ENCODE data around the gene CNN1. TPM values are rescaled to one million over a fixed set of nuclear protein-coding genes. Genes with fewer than 3 reads are reported as not detected.

The CNN1 gene
- 10.2 and 56.1 TPM in 2 replicates for total RNA-seq

DNA sequence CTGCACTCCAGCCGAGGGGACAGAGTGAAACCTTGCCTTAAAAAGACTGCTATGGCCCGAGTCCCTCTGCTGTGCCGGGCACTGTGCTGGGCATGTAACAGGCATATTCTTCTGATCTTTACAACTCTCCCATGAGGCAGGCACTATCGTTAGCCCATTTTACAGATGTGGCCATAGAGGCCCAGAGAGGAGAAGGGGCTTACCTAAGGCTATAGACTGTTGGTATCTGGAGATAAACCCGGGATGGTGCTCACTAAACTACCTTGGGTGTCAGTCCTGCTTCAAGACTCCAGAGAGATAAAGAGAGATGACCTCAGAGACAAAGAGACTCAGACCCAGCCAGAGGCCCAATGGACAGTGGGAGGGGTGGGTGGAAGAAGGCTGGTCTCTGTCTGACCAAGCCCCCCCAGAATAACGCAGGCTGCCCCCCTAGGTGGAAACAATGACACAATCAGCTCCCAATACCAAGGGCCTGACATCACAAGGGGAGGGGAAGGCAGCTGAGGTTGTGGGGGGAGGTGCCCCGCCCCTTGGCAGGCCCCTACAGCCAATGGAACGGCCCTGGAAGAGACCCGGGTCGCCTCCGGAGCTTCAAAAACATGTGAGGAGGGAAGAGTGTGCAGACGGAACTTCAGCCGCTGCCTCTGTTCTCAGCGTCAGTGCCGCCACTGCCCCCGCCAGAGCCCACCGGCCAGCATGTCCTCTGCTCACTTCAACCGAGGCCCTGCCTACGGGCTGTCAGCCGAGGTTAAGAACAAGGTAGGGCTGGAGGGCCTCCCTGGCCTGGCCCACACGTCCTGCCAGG is at the start of gene CNN1:
TSS of gene CNN1 (plus strand) at position 620 of the 805 bp plus-strand sequence. CDS start at position 697, 77 bp downstream.

GRCh38 chr19:11505504-11506100 is 33.0 kb upstream of the CNN1 start, which contains the start of gene ZNF653:
Gene ZNF653 (minus strand): TSS chr19:11505839. CDS start chr19:11505786, 53 bp downstream.

GRCh38 chr19:11528551-11529341 is 9.9 kb upstream of the CNN1 start, which contains the start of gene ECSIT:
Gene ECSIT (minus strand): TSS chr19:11529134. CDS start chr19:11519170, 9,964 bp downstream.

GRCh38 chr19:11558881-11559828 is 20.5 kb downstream of the CNN1 start, which contains the start of gene ELOF1:
Gene ELOF1 (minus strand): TSS chr19:11559230. CDS start chr19:11554347, 4,883 bp downstream.

GRCh38 chr19:11577451-11578257 is 39.0 kb downstream of the CNN1 start, which contains the start of gene ACP5:
Gene ACP5 (minus strand): TSS chr19:11577645. CDS start chr19:11577317, 328 bp downstream.

GRCh38 chr19:11597202-11598102 is 58.8 kb downstream of the CNN1 start, which contains the start of gene ZNF627:
Gene ZNF627 (plus strand): TSS chr19:11597483. CDS start chr19:11597628, 145 bp downstream.

Other genes starting within 250 kb of the CNN1 start
- not detected in 2 replicates for gene TSPAN16, start 242.7 kb upstream of the CNN1 start, total RNA-seq
- 7.3 and 9.0 TPM in 2 replicates for gene RAB3D, start 199.2 kb upstream of the CNN1 start, total RNA-seq
- gene TMEM205, start 192.6 kb upstream of the CNN1 start, total RNA-seq = 82.1 and 123 TPM in 2 replicates
- gene CCDC159, start 192.3 kb upstream of the CNN1 start, total RNA-seq = 2.3 and 5.6 TPM in 2 replicates
- 11.3 and 12.5 TPM in 2 replicates for gene PLPPR2, start 183.4 kb upstream of the CNN1 start, total RNA-seq
- gene SWSAP1, start 164.2 kb upstream of the CNN1 start, total RNA-seq = under 0.01 and 0.58 TPM in 2 replicates
- gene EPOR, start 154.5 kb upstream of the CNN1 start, total RNA-seq = 6.5 and 12.1 TPM in 2 replicates
- 2.3 and 7.0 TPM in 2 replicates for gene RGL3, start 119.5 kb upstream of the CNN1 start, total RNA-seq
- 0.28 and 0.38 TPM in 2 replicates for gene ODAD3, start 103.7 kb upstream of the CNN1 start, total RNA-seq
- gene PRKCSH, start 103.2 kb upstream of the CNN1 start, total RNA-seq = 121 and 161 TPM in 2 replicates
- 0.28 TPM in 1 of 2 replicates, not detected in the other for gene ELAVL3, start 57.8 kb upstream of the CNN1 start, total RNA-seq
- 6.2 and 6.9 TPM in 2 replicates for gene ZNF653, start 33.0 kb upstream of the CNN1 start, total RNA-seq
- gene ECSIT, start 9.7 kb upstream of the CNN1 start, total RNA-seq = 24.8 and 31.4 TPM in 2 replicates
- 23.4 and 45.4 TPM in 2 replicates for gene ELOF1, start 20.4 kb downstream of the CNN1 start, total RNA-seq
- 0.38 and 3.1 TPM in 2 replicates for gene ACP5, start 38.8 kb downstream of the CNN1 start, total RNA-seq
- 19.4 and 30.2 TPM in 2 replicates for gene ZNF627, start 58.6 kb downstream of the CNN1 start, total RNA-seq
- gene ZNF823, start 200.1 kb downstream of the CNN1 start, total RNA-seq = 9.9 and 11.5 TPM in 2 replicates
- 12.7 and 16.1 TPM in 2 replicates for gene ZNF441, start 228.1 kb downstream of the CNN1 start, total RNA-seq

All from regular cardiac myocyte (primary cell).